Liver (tissue), 9 donors: ENCODE results near the gene OR52E5. TPM values are rescaled to one million over a fixed set of nuclear protein-coding genes. Genes with fewer than 3 reads are reported as not detected.

Source experiments
- DNase-seq: peaks from one replicate; pipeline ENCODE4 v3.0.0-alpha.2; 2017; ENCODE audit warnings: low spot score
- H3K27ac ChIP-seq, 2 donors: one replicate each; pipeline ENCODE4 v1.7.0; 2013; ENCODE audit warnings: inconsistent platforms in 2 of 2, low read length in 2 of 2, control low read depth in 1 of 2, low read depth in 1 of 2, mild to moderate bottlenecking in 1 of 2
- H3K27me3 ChIP-seq, 4 donors: one replicate each; pipeline versions ENCODE4 v1.6.1 to v1.7.0; 2013; ENCODE audit warnings: low read length in 3 of 4, inconsistent platforms in 1 of 4, mild to moderate bottlenecking in 1 of 4, moderate library complexity in 1 of 4; ENCODE audit not compliant: control insufficient read depth in 4 of 4, insufficient read depth in 4 of 4
- H3K36me3 ChIP-seq, 4 donors: one replicate each; pipeline versions ENCODE4 v1.6.1 to v1.7.0; 2013; ENCODE audit warnings: low read length in 3 of 4, mild to moderate bottlenecking in 3 of 4, low read depth in 1 of 4, moderate library complexity in 1 of 4; ENCODE audit not compliant: control insufficient read depth in 4 of 4, insufficient read depth in 3 of 4
- H3K4me1 ChIP-seq, 4 donors: one replicate each; pipeline versions ENCODE4 v1.6.1 to v1.7.0; 2013; ENCODE audit warnings: low read length in 3 of 4, mild to moderate bottlenecking in 3 of 4, moderate library complexity in 1 of 4; ENCODE audit not compliant: control insufficient read depth in 4 of 4, insufficient read depth in 4 of 4
- H3K4me3 ChIP-seq, 3 donors: one replicate each; pipeline versions ENCODE4 v1.6.1 to v1.7.0; 2013; ENCODE audit warnings: low read length in 3 of 3, control low read depth in 1 of 3, low read depth in 1 of 3, mild to moderate bottlenecking in 1 of 3
- H3K9ac ChIP-seq, 2 donors: one replicate each; pipeline ENCODE4 v1.7.0; 2013; ENCODE audit warnings: low read length in 2 of 2, mild to moderate bottlenecking in 2 of 2, moderate library complexity in 2 of 2, control low read depth in 1 of 2, low read depth in 1 of 2
- H3K9me3 ChIP-seq, 4 donors: one replicate each; pipeline versions ENCODE4 v1.6.1 to v1.7.0; 2013; ENCODE audit warnings: low read length in 3 of 4; ENCODE audit not compliant: control insufficient read depth in 4 of 4
- ATF3 ChIP-seq: IDR thresholded peaks from 2 replicates; pipeline ENCODE4 v1.6.1; 2016; ENCODE audit warnings: antibody characterized with exemption
- EGR1 ChIP-seq, 2 donors: IDR thresholded peaks; 2 replicates each; pipeline ENCODE4 v1.6.1; 2016 to 2018; ENCODE audit warnings: antibody characterized with exemption in 2 of 2, low read depth in 2 of 2
- FOXA1 ChIP-seq: IDR thresholded peaks from 2 replicates; pipeline ENCODE4 v1.6.1; 2016; ENCODE audit warnings: antibody characterized with exemption
- GABPA ChIP-seq, 2 donors: IDR thresholded peaks in 1 of 2; conservative IDR thresholded peaks in 1 of 2; 2 replicates each; pipeline ENCODE4 v1.6.1; 2016; ENCODE audit warnings: antibody characterized with exemption in 2 of 2, mild to moderate bottlenecking in 1 of 2, moderate library complexity in 1 of 2
- HNF4A ChIP-seq, 2 donors: conservative IDR thresholded peaks; 2 replicates each; pipeline ENCODE4 v1.6.1; 2016; ENCODE audit warnings: antibody characterized with exemption in 2 of 2, mild to moderate bottlenecking in 2 of 2
- HNF4G ChIP-seq: IDR thresholded peaks from 2 replicates; pipeline ENCODE4 v1.6.1; 2016; ENCODE audit warnings: antibody characterized with exemption
- JUND ChIP-seq, 2 donors: IDR thresholded peaks; 2 replicates each; pipeline ENCODE4 v1.6.1; 2016; ENCODE audit warnings: antibody characterized with exemption in 2 of 2
- MAX ChIP-seq: IDR thresholded peaks from 2 replicates; pipeline ENCODE4 v1.6.1; 2016; ENCODE audit warnings: antibody characterized with exemption
- NR2F2 ChIP-seq: IDR thresholded peaks from 2 replicates; pipeline ENCODE4 v1.6.1; 2016; ENCODE audit warnings: antibody characterized with exemption
- RAD21 ChIP-seq, 2 donors: IDR thresholded peaks; 2 replicates each; pipeline ENCODE4 v1.6.1; 2016; ENCODE audit warnings: antibody characterized with exemption in 2 of 2, mild to moderate bottlenecking in 2 of 2
- RXRA ChIP-seq, 2 donors: IDR thresholded peaks; 2 replicates each; pipeline ENCODE4 v1.6.1; 2017 to 2018; ENCODE audit warnings: antibody characterized with exemption in 2 of 2, mild to moderate bottlenecking in 1 of 2
- SP1 ChIP-seq: IDR thresholded peaks from 2 replicates; pipeline ENCODE4 v1.6.1; 2018; ENCODE audit warnings: antibody characterized with exemption, mild to moderate bottlenecking
- TAF1 ChIP-seq: conservative IDR thresholded peaks from 2 replicates; pipeline ENCODE4 v1.6.1; 2016; ENCODE audit warnings: antibody characterized with exemption, mild to moderate bottlenecking
- WGBS: extraction: QIAGEN DNeasy Blood & Tissue Kit; methylation state at CpG from one replicate; pipeline ENCODE4 v1.1.7; 2013; 5-methylcytosine and 5-hydroxymethylcytosine counted together
- polyA plus RNA-seq, 2 donors: library from polyadenylated mRNA; stranded (reverse) in 1 of 2; unstranded in 1 of 2; fragments of 200-250 nt in 1 of 2; fragments of >200 nt in 1 of 2; fragmentation: Nextera tagmentation in 1 of 2; extraction: Ambion mirVana in 1 of 2; gene quantifications; one replicate each; pipeline versions ENCODE4 v1.2.1 to v1.2.3, GENCODE V29; 2013 to 2015
- total RNA-seq, 2 donors: library from RNA; depleted of rRNA; stranded (reverse); fragments of >200 nt; gene quantifications; one replicate each; pipeline ENCODE4 v1.2.3, GENCODE V29; 2014
- TF ChIP-seq, protein P1 (sequence below): IDR thresholded peaks from 2 replicates; pipeline ENCODE4 v1.6.1; 2016; ENCODE audit warnings: antibody characterized with exemption
- TF ChIP-seq, protein P2 (sequence below): fragments of 150-350 bp; IDR thresholded peaks from 2 replicates; pipeline ENCODE4 v1.5.1; 2017; ENCODE audit warnings: improper control_type of control experiment, low read depth, low read length; ENCODE audit not compliant: missing input control
- donor health status: healthy.
- donor health status: healthy.
- donor health status: healthy.
- donor health status: healthy.
- donor health status: healthy.

The OR52E5 gene
- total and polyA plus RNA-seq, 4 donors, result not detected

DNA sequence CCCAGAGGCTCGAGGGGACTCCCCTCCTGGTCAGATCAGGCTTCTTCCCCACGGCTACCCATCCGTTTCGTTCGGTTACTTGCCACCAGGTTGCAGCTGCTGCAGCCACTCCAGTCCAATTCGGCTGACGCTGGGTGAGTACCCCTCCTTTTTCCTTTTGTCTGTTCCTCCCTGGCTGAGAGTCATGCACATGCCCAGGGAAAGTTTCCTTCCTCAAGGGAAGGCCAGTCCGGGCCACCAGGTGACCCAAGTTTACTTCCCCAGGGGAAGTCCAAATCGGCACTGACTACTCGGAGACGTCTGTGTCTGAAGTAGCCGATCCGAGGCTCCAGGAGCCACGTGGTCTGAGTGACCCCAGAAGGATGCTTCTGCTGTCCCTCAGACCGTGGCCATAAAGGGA is 35.8 kb downstream of the OR52E5 start:
- 85% methylated on average over 15 of the region's 15 CpGs for WGBS
- H3K36me3 ChIP-seq, result no peaks in the 10 kb centered on the region
- no peaks in the 10 kb centered on the region for H3K4me1 ChIP-seq
- no peak overlapping the region for H3K27ac ChIP-seq
- H3K27me3 ChIP-seq, result no peaks in the 10 kb centered on the region
- H3K9ac ChIP-seq, result no peak overlapping the region
- H3K9me3 ChIP-seq, result peaks cover 0 to 4% (median under 1%) of the 10 kb centered on the region in 4 donors
- DNase-seq, result no peak
- TF ChIP-seq EGR1 (IDR thresholded peaks at IDR 0.05; ENCODE audit: low read depth in 2 of 2) (no peak), JUND (IDR thresholded peaks at IDR 0.05) (no peak), RAD21 (IDR thresholded peaks at IDR 0.05) (no peak), TAF1 (no peak)
- H3K4me3 ChIP-seq, result no peak overlapping the region

DNA sequence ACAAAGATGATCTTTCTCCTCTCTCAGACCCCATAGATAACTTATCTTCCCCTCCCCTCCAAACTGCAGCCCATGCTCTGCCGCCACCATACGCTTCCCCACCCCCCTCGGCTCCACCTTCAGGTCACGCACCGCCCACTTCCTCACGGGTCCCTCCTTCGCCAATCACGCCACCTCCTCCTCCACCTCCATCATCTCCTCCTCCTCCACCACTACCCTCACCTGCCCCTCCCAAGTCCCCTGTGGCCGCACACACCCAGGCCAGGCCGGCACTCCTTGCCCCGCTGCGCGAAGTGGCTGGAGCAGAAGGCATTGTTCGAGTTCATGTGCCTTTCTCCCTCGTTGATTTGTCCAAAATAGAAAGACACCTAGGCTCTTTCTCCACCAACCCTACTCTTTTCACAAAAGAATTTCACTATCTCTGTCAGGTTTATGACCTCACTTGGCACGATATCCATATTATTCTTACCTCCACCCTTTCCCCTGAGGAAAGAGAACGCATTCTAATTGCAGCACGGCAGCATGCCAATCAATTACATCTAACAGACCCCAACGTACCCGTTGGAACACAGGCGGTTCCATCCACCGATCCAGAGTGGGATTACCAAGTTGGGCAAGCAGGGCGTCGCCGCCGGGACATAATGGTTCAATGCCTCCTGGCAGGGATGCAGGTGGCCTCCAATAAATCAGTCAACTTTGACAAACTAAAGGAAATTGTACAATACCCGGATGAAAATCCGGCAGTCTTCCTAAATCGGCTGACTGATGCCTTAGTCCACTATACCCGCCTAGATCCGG is 36.8 kb downstream of the OR52E5 start:
- 86% methylated on average over 31 of the region's 31 CpGs for WGBS
- Histone ChIP-seq H3K9ac (no peak overlapping the region), H3K27me3 (no peaks in the 10 kb centered on the region), H3K27ac (no peak overlapping the region), H3K9me3 (peaks cover 0 to 1% (median under 1%) of the 10 kb centered on the region in 4 donors), H3K36me3 (no peaks in the 10 kb centered on the region), H3K4me1 (no peaks in the 10 kb centered on the region), H3K4me3 (no peak overlapping the region)
- TF ChIP-seq, protein P1, sequence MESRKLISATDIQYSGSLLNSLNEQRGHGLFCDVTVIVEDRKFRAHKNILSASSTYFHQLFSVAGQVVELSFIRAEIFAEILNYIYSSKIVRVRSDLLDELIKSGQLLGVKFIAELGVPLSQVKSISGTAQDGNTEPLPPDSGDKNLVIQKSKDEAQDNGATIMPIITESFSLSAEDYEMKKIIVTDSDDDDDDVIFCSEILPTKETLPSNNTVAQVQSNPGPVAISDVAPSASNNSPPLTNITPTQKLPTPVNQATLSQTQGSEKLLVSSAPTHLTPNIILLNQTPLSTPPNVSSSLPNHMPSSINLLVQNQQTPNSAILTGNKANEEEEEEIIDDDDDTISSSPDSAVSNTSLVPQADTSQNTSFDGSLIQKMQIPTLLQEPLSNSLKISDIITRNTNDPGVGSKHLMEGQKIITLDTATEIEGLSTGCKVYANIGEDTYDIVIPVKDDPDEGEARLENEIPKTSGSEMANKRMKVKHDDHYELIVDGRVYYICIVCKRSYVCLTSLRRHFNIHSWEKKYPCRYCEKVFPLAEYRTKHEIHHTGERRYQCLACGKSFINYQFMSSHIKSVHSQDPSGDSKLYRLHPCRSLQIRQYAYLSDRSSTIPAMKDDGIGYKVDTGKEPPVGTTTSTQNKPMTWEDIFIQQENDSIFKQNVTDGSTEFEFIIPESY, result no peak
- TF ChIP-seq SP1, result no peak
- TF ChIP-seq EGR1 (IDR thresholded peaks at IDR 0.05; ENCODE audit: low read depth in 2 of 2), result no peak
- no peak for TF ChIP-seq HNF4A (conservative IDR thresholded peaks at IDR 0.05)
- TF ChIP-seq GABPA (IDR thresholded peaks at IDR 0.05 in 1 of 2, conservative IDR thresholded peaks at IDR 0.05 in 1 of 2), result no peak
- TF ChIP-seq, protein P2, sequence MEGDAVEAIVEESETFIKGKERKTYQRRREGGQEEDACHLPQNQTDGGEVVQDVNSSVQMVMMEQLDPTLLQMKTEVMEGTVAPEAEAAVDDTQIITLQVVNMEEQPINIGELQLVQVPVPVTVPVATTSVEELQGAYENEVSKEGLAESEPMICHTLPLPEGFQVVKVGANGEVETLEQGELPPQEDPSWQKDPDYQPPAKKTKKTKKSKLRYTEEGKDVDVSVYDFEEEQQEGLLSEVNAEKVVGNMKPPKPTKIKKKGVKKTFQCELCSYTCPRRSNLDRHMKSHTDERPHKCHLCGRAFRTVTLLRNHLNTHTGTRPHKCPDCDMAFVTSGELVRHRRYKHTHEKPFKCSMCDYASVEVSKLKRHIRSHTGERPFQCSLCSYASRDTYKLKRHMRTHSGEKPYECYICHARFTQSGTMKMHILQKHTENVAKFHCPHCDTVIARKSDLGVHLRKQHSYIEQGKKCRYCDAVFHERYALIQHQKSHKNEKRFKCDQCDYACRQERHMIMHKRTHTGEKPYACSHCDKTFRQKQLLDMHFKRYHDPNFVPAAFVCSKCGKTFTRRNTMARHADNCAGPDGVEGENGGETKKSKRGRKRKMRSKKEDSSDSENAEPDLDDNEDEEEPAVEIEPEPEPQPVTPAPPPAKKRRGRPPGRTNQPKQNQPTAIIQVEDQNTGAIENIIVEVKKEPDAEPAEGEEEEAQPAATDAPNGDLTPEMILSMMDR, result no peak
- no peak for TF ChIP-seq FOXA1
- TF ChIP-seq RXRA (IDR thresholded peaks at IDR 0.05), result no peak
- TF ChIP-seq RAD21 (IDR thresholded peaks at IDR 0.05), result no peak
- TF ChIP-seq TAF1, result no peak
- no peak for TF ChIP-seq JUND (IDR thresholded peaks at IDR 0.05)
- no peak for TF ChIP-seq HNF4G
- TF ChIP-seq NR2F2, result no peak
- TF ChIP-seq ATF3, result no peak
- TF ChIP-seq MAX, result no peak
- no peak for DNase-seq
